Lower leg skin (tissue), 4 donors: Measurements from ENCODE around the gene AHR. TPM values are rescaled to one million over a fixed set of nuclear protein-coding genes. Genes with fewer than 3 reads are reported as not detected.
A peak's percentile ranks its signal among the peaks of the same experiment; 100 is the strongest.

Experiments
- DNase-seq, 2 donors: peaks; one replicate each; pipeline ENCODE4 v3.0.0-alpha.2; 2019; ENCODE audit warnings: low spot score in 2 of 2
- H3K4me3 ChIP-seq: fragments of 200-600 bp; sonication (generic); 2 replicates; pipeline ENCODE4 v1.5.1; 2017; ENCODE audit warnings: mild to moderate bottlenecking, low read depth; ENCODE audit not compliant: poor library complexity, severe bottlenecking
- CTCF ChIP-seq, 3 donors: fragments of 450-650 bp; IDR thresholded peaks; one replicate each; pipeline ENCODE4 v1.5.1; 2016; ENCODE audit warnings: antibody characterized with exemption in 3 of 3, mild to moderate bottlenecking in 3 of 3, moderate library complexity in 2 of 3
- POLR2A ChIP-seq, 2 donors: fragments of 450-650 bp; IDR thresholded peaks; one replicate each; pipeline ENCODE4 v1.6.1; 2016 to 2017; ENCODE audit warnings: antibody characterized with exemption in 2 of 2, mild to moderate bottlenecking in 1 of 2, moderate library complexity in 1 of 2
- WGBS, 2 donors: methylation state at CpG; one replicate each; pipeline ENCODE4 v1.1.5; 2018; 5-methylcytosine and 5-hydroxymethylcytosine counted together
- intact Hi-C: fragments of 100-400 bp; cut with DNase I; formaldehyde crosslinking; loops from one replicate; pipeline ENCODE4 v1.15.0; 2023; ENCODE audit warnings: low total_unique reads
- total RNA-seq, 4 donors: library from RNA; depleted of rRNA; stranded (reverse); fragments of >200 nt; gene quantifications; one replicate each; pipeline ENCODE4 v1.1.0, GENCODE V29; 2016

The AHR gene
- total RNA-seq, 4 donors from 2014 or later, result 83.2 to 92.7 (median 90.0) TPM

- DNase-seq, result no peak
- no peak overlapping the region for H3K4me3 ChIP-seq
- TF ChIP-seq POLR2A (IDR thresholded peaks at IDR 0.05) (no peak), CTCF (IDR thresholded peaks at IDR 0.05) (no peak)
- intact Hi-C loops, result no loop called here
- WGBS, 2 donors, result 52 to 68% methylated on average over 3 of the region's 3 CpGs
Measured at GRCh38 chr7:17368856-17369524, 70.5 kb downstream of the AHR start.

- TF ChIP-seq POLR2A (IDR thresholded peaks at IDR 0.05) (no peak), CTCF (IDR thresholded peaks at IDR 0.05) (no peak)
- 43 to 56% methylated on average over 8 of the region's 8 CpGs for WGBS, 2 donors
- intact Hi-C loops, result no loop called here
- DNase-seq, result peak in 1 of 2 donors; percentile 74
- H3K4me3 ChIP-seq, result no peak overlapping the region
Measured at GRCh38 chr7:17369691-17370426, 71.4 kb downstream of the AHR start.

GRCh38 chr7:17370901-17371585 is 72.6 kb downstream of the AHR start:
- 61 to 65% methylated on average over 4 of the region's 4 CpGs for WGBS, 2 donors
- TF ChIP-seq POLR2A (IDR thresholded peaks at IDR 0.05), result no peak
- TF ChIP-seq CTCF (IDR thresholded peaks at IDR 0.05), result no peak
- intact Hi-C loops, result no loop called here
- DNase-seq, result no peak
- no peak overlapping the region for H3K4me3 ChIP-seq

GRCh38 chr7:17371671-17372524 is 73.4 kb downstream of the AHR start:
- 47 to 54% methylated on average over 3 of the region's 3 CpGs for WGBS, 2 donors
- intact Hi-C loops, result no loop called here

More at GRCh38 chr7:17371671-17372524, 73.4 kb downstream of the AHR start:
- DNase-seq, result no peak
- no peak overlapping the region for H3K4me3 ChIP-seq
- TF ChIP-seq CTCF (IDR thresholded peaks at IDR 0.05) (no peak), POLR2A (IDR thresholded peaks at IDR 0.05) (no peak)
